Smooth muscle cell (in vitro differentiated cells): ENCODE results near the gene ACACA. TPM values are rescaled to one million over a fixed set of nuclear protein-coding genes. Genes with fewer than 3 reads are reported as not detected.

Experiments
- DNase-seq: peaks from one replicate; lab custom pipeline; 2025; ENCODE audit not compliant: unreplicated experiment; lab: John Stamatoyannopoulos, UW
- H2AFZ ChIP-seq: fragments of 200-600 bp; sonication (generic); 2 replicates; pipeline ENCODE4 v1.6.0; 2016; ENCODE audit warnings: antibody characterized with exemption, low read depth, mild to moderate bottlenecking
- H3F3A ChIP-seq: fragments of 200-600 bp; sonication (generic); 2 replicates; pipeline ENCODE4 v1.6.0; 2017; ENCODE audit warnings: antibody characterized with exemption, low read depth
- H3K27ac ChIP-seq: fragments of 200-600 bp; sonication (generic); 2 replicates; pipeline ENCODE4 v1.5.1; 2016; ENCODE audit warnings: low read depth, mild to moderate bottlenecking
- H3K27me3 ChIP-seq: fragments of 200-600 bp; sonication (generic); 2 replicates; pipeline ENCODE4 v1.6.1; 2016; ENCODE audit warnings: low read depth, mild to moderate bottlenecking
- H3K36me3 ChIP-seq: fragments of 200-600 bp; sonication (generic); 2 replicates; pipeline ENCODE4 v1.5.1; 2016; ENCODE audit warnings: low read depth
- H3K4me1 ChIP-seq: fragments of 200-600 bp; sonication (generic); 2 replicates; pipeline ENCODE4 v1.5.1; 2016; ENCODE audit warnings: low read depth
- H3K4me2 ChIP-seq: fragments of 200-600 bp; sonication (generic); 2 replicates; pipeline ENCODE4 v1.6.0; 2016; ENCODE audit warnings: mild to moderate bottlenecking
- H3K4me3 ChIP-seq: fragments of 200-600 bp; sonication (generic); 2 replicates; pipeline ENCODE4 v1.5.1; 2016; ENCODE audit warnings: mild to moderate bottlenecking
- H3K79me2 ChIP-seq: fragments of 200-600 bp; sonication (generic); 2 replicates; pipeline ENCODE4 v1.6.0; 2016; ENCODE audit warnings: low read depth, mild to moderate bottlenecking
- H3K9ac ChIP-seq: fragments of 200-600 bp; sonication (generic); 2 replicates; pipeline ENCODE4 v1.6.0; 2016; ENCODE audit warnings: low read depth
- H3K9me3 ChIP-seq: fragments of 200-600 bp; sonication (generic); replicated peaks from 2 replicates; pipeline ENCODE4 v1.5.1; 2016; ENCODE audit warnings: low read depth
- H4K20me1 ChIP-seq: fragments of 200-600 bp; sonication (generic); 2 replicates; pipeline ENCODE4 v1.6.0; 2016; ENCODE audit warnings: low read depth
- WGBS: methylation state at CpG from one replicate; pipeline ENCODE4 v1.1.7; 2016; ENCODE audit warnings: low lambda C conversion rate; 5-methylcytosine and 5-hydroxymethylcytosine counted together
- polyA plus RNA-seq: library from polyadenylated mRNA; unstranded; fragments of >200 nt; fragmentation: Nextera tagmentation; extraction: Ambion mirVana; gene quantifications from 2 replicates; pipeline ENCODE4 v1.2.1, GENCODE V29; 2016
- total RNA-seq: library from RNA; depleted of rRNA; stranded (reverse); fragments of >200 nt; gene quantifications from 2 replicates; pipeline ENCODE4 v1.2.3, GENCODE V29; 2014
- TF ChIP-seq, protein P1 (sequence below): fragments of 200-600 bp; sonication (generic); IDR thresholded peaks from 2 replicates; pipeline ENCODE4 v1.5.1; 2017; ENCODE audit warnings: borderline replicate concordance, mild to moderate bottlenecking, antibody characterized with exemption; ENCODE audit not compliant: insufficient read depth, poor library complexity, severe bottlenecking

The ACACA gene
- total and polyA plus RNA-seq, 2 experiments from 2014 or later: 16.4 to 33.9 TPM

DNA sequence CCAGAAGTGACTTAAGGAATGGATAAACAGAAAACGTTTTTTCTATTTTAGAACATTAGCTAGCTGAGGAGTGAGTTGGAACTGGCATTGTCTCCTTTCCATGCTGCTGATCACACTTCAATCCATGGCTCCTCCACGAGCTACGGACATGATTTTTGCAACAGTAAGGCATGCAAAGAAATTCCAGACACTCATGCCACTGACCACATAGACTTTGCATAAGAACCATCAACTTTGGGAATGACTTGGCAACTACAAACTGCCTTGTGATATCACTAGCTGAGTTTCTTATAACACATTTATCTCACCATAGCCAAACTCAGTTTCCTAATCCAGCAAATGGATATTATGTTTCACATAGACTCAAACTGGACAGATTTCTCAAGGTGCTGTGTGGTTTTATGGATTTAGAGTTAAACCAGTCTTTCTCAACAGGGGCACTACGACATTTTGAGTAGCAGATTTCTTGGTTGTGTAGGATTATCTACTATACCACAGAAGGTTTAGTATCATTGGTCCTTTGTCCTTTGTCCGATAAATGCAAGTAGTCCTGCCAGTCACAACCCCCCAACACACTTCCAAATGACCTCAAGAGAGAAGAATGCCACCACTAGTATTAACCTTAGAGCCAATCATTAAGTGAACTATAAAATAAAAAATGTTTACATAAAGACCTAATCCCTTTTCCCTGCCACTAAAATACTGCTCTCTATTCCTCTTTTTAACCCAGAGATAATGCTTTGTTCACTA lies 79.1 kb downstream of the ACACA start:
- 37% methylated on average over 5 of the region's 5 CpGs for WGBS
- peaks cover 7% of the 10 kb centered on the region for H3F3A ChIP-seq
- H3K4me3 ChIP-seq: no peak overlapping the region
- peak overlapping the region; percentile 70 for H3K9ac ChIP-seq
- H3K79me2 ChIP-seq: peaks cover 21% of the 10 kb centered on the region
- no peak for DNase-seq
- no peaks in the 10 kb centered on the region for H3K9me3 ChIP-seq
- peak overlapping the region; percentile 64 for H3K4me2 ChIP-seq
- H3K36me3 ChIP-seq: no peaks in the 10 kb centered on the region
- peaks cover 45% of the 10 kb centered on the region for H4K20me1 ChIP-seq
- TF ChIP-seq, protein P1, sequence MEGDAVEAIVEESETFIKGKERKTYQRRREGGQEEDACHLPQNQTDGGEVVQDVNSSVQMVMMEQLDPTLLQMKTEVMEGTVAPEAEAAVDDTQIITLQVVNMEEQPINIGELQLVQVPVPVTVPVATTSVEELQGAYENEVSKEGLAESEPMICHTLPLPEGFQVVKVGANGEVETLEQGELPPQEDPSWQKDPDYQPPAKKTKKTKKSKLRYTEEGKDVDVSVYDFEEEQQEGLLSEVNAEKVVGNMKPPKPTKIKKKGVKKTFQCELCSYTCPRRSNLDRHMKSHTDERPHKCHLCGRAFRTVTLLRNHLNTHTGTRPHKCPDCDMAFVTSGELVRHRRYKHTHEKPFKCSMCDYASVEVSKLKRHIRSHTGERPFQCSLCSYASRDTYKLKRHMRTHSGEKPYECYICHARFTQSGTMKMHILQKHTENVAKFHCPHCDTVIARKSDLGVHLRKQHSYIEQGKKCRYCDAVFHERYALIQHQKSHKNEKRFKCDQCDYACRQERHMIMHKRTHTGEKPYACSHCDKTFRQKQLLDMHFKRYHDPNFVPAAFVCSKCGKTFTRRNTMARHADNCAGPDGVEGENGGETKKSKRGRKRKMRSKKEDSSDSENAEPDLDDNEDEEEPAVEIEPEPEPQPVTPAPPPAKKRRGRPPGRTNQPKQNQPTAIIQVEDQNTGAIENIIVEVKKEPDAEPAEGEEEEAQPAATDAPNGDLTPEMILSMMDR: no peak
- H3K4me1 ChIP-seq: no peaks in the 10 kb centered on the region
- no peaks in the 10 kb centered on the region for H3K27me3 ChIP-seq
- H2AFZ ChIP-seq: no peak overlapping the region
- peak overlapping the region; percentile 91 for H3K27ac ChIP-seq

DNA sequence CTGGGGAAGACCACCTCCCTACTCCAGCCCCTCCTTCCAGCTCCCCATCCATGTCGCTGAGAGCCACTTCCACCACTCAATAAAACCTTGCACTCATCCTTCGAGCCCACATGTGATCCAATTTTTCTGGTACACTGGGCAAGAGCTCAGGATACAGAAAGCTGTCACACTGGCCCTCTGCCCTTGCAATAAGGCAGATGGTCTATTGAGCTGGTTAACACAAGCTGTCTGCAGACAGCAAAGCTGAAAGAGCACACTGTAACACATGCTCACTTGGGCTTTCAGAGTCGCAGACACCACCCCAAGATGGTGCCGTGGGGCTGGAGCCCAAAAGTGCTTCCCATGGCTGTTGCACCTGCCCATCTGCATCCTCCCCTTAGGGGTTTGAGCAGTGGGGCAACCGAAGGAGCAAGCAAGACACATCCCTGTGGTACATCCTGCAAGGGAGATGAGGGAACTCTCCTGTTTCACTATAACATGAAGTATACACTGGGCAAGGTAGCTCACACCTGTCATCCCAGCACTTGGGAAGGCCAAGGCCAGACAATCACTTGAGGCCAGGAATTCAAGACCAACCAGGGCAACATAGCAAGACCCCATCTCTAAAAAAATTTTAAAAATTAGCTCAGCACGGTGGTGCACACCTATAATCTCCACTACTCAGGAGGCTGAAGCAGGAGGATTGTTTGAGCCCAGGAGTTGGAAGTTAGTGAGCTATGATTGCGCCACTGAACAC lies 83.6 kb downstream of the ACACA start:
- no peak for DNase-seq
- H3K79me2 ChIP-seq: peaks cover 16% of the 10 kb centered on the region
- H3K4me3 ChIP-seq: no peak overlapping the region
- TF ChIP-seq, protein P1: no peak
- H3K27me3 ChIP-seq: no peaks in the 10 kb centered on the region
- H4K20me1 ChIP-seq: peaks cover 54% of the 10 kb centered on the region
- no peaks in the 10 kb centered on the region for H3K9me3 ChIP-seq
- no peaks in the 10 kb centered on the region for H3K4me1 ChIP-seq
- H3F3A ChIP-seq: peaks cover 5% of the 10 kb centered on the region
- H3K4me2 ChIP-seq: no peak overlapping the region
- H2AFZ ChIP-seq: no peak overlapping the region
- WGBS: 95% methylated on average over 7 of the region's 7 CpGs
- H3K9ac ChIP-seq: no peak overlapping the region
- no peak overlapping the region for H3K27ac ChIP-seq
- H3K36me3 ChIP-seq: no peaks in the 10 kb centered on the region

DNA sequence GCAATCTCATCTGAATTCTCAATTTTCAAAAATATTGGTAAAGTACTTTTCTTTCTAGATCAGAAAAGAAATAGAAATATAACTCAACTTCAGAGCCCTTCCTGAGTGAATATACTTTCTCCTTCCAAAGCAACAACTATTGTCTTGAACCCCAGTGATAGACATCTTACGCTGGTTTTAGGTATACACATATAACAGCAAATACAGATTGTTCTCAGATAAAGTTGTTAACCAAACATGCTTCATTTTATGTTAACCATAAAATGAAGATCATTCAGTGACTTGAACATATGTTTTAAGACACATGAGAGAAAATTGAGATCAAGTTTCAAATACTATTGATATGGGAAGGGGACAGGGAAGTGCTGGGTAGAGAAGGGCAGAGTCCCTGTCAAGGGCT lies 84.5 kb downstream of the ACACA start:
- H3K4me2 ChIP-seq: no peak overlapping the region
- H3K27me3 ChIP-seq: no peaks in the 10 kb centered on the region
- H3K4me1 ChIP-seq: no peaks in the 10 kb centered on the region
- H3K36me3 ChIP-seq: no peaks in the 10 kb centered on the region
- H3K4me3 ChIP-seq: no peak overlapping the region
- TF ChIP-seq, protein P1: no peak
- 100% methylated on average over 1 of the region's 1 CpG for whole genome bisulfite sequencing
- H3K9me3 ChIP-seq: no peaks in the 10 kb centered on the region
- no peak overlapping the region for H2AFZ ChIP-seq
- peaks cover 47% of the 10 kb centered on the region for H4K20me1 ChIP-seq
- peaks cover 16% of the 10 kb centered on the region for H3K79me2 ChIP-seq
- H3K27ac ChIP-seq: no peak overlapping the region
- no peaks in the 10 kb centered on the region for H3F3A ChIP-seq
- no peak overlapping the region for H3K9ac ChIP-seq
- DNase-seq: no peak
